ENCODE measurements around the gene CKAP2L.

DNA sequence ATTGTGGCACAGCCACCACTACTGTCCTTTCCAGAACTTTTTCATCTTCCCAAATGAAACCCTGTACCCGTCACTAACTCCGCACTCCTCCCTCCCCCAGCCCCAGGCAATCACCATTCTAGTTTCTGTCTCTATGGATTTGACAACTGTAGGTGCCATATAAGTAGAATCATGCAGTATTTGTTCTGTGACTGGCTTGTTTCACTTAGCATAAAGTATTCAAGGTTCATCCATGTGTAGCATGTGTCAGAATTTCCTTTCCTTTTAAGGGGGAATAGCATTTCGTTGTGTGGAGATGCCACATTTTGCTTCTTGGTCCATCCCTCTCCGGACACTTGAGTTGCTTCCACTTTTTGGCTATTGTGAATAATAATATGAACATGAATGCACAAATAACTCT, 842 bp upstream of the CKAP2L start:
- TF ChIP-seq POLR2A (IDR thresholded peaks at IDR 0.05; ENCODE audit: low read depth, low read length) = no peak
- TF ChIP-seq POLR2AphosphoS5 (IDR thresholded peaks at IDR 0.05; ENCODE audit: low read depth, low read length) = no peak
- no peak for TF ChIP-seq TAF1 (IDR thresholded peaks at IDR 0.05; ENCODE audit: low read depth, low read length)
